ENCODE data around the gene VPS13D. TPM values are rescaled to one million over a fixed set of nuclear protein-coding genes. Genes with fewer than 3 reads are reported as not detected.

The VPS13D gene, protein sequence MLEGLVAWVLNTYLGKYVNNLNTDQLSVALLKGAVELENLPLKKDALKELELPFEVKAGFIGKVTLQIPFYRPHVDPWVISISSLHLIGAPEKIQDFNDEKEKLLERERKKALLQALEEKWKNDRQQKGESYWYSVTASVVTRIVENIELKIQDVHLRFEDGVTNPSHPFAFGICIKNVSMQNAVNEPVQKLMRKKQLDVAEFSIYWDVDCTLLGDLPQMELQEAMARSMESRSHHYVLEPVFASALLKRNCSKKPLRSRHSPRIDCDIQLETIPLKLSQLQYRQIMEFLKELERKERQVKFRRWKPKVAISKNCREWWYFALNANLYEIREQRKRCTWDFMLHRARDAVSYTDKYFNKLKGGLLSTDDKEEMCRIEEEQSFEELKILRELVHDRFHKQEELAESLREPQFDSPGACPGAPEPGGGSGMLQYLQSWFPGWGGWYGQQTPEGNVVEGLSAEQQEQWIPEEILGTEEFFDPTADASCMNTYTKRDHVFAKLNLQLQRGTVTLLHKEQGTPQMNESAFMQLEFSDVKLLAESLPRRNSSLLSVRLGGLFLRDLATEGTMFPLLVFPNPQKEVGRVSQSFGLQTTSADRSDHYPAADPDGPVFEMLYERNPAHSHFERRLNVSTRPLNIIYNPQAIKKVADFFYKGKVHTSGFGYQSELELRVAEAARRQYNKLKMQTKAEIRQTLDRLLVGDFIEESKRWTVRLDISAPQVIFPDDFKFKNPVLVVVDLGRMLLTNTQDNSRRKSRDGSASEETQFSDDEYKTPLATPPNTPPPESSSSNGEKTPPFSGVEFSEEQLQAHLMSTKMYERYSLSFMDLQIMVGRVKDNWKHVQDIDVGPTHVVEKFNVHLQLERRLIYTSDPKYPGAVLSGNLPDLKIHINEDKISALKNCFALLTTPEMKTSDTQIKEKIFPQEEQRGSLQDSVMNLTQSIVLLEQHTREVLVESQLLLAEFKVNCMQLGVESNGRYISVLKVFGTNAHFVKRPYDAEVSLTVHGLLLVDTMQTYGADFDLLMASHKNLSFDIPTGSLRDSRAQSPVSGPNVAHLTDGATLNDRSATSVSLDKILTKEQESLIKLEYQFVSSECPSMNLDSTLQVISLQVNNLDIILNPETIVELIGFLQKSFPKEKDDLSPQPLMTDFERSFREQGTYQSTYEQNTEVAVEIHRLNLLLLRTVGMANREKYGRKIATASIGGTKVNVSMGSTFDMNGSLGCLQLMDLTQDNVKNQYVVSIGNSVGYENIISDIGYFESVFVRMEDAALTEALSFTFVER (N-terminal part only)
- total RNA-seq (2021; fragmentation: NEBNext Ultra II Directional; extraction: Animal tissue kit (Norgen Biotek cat#: 25700)), result 10 to 100 TPM; 18.8 to 29.5 (median 21.5) TPM
- long read RNA-seq, partial matches to known transcripts, result 5 of 8 reads
- long read RNA-seq, other reads (novel, unspliced or antisense), result 3 of 8 reads

DNA sequence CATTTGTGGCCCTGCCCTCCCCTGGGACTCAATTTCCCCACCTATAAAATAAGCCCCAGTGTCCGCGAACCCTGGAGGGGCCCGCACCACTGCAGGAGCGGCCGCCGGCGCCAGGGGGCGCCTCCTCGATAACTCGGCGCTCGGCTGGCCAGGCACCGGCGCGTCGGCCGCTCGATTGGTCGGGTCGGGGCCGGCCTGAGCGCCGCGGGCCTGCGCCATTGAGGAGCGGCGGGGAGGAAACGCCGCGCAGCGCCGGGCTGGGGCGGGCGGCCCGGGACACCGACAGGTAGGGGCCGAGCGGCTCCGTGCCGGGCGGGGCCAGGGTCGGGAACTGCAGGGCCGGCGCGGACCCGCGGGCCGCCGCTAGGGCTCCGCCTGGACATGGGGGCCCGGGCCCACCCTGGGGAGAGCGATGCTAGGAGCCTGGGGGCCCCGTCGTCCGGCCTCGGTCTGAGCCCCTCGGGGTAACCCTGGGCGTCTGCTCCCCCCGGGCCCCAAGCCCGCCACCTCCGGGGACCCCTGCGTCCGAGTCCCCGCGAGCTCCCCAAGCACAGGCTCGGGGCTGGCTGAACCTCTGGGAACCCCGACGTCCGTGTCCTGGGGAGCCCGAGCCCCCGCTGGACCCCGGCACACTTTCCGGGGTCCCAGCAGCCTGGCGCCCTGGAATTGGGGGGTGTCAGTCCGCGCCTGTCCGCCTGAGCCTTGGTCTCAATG, at the start of gene VPS13D:
VPS13D (plus strand) TSS at position 196 of the 714 bp plus-strand sequence. CDS start 4,237 bp downstream, outside the sequence.
- Mint-ChIP-seq H3K4me3 (peak within 1 kb of the TSS; percentile 90), H3K36me3 (ENCODE audit: low read depth) (no peaks in the 10 kb centered on the region), H3K4me1 (ENCODE audit: low read depth) (peaks cover 7% of the 10 kb centered on the region), H3K9me3 (no peaks in the 10 kb centered on the region), H3K27ac (peak within 1 kb of the TSS; percentile 70), H3K27me3 (ENCODE audit: insufficient read depth) (peaks cover 6% of the 10 kb centered on the region; the same call in 1 of the 2 replicates)
- peak; percentile 58 for DNase-seq
- TF ChIP-seq, protein P1, sequence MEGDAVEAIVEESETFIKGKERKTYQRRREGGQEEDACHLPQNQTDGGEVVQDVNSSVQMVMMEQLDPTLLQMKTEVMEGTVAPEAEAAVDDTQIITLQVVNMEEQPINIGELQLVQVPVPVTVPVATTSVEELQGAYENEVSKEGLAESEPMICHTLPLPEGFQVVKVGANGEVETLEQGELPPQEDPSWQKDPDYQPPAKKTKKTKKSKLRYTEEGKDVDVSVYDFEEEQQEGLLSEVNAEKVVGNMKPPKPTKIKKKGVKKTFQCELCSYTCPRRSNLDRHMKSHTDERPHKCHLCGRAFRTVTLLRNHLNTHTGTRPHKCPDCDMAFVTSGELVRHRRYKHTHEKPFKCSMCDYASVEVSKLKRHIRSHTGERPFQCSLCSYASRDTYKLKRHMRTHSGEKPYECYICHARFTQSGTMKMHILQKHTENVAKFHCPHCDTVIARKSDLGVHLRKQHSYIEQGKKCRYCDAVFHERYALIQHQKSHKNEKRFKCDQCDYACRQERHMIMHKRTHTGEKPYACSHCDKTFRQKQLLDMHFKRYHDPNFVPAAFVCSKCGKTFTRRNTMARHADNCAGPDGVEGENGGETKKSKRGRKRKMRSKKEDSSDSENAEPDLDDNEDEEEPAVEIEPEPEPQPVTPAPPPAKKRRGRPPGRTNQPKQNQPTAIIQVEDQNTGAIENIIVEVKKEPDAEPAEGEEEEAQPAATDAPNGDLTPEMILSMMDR (IDR thresholded peaks at IDR 0.05), result peak; percentile 94

DNA sequence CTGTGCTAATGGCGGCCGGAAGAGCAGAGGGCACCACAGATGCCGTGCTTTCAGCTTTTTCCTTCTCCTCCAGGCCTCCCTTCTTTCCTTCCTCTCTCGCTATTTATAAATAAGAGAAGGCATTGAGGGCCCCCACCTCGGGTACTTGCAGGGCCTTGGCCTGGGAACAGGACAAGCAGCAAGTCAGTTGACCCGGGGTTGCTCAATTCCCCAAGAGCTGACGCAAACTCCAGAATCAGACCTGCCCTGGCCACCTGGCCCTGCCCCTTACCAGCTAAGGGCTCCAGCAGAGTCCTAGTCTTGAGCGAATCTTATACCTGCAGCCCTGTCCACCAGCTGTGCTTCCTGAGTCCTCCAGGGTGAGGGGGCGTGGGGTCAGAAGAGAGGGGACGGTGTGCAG, 49.5 kb upstream of the VPS13D start:
- Mint-ChIP-seq H3K4me1 (ENCODE audit: low read depth) (peaks cover 27% of the 10 kb centered on the region), H3K27ac (no peak overlapping the region), H3K9me3 (no peaks in the 10 kb centered on the region), H3K27me3 (ENCODE audit: insufficient read depth) (peaks cover 11% of the 10 kb centered on the region), H3K36me3 (ENCODE audit: low read depth) (no peaks in the 10 kb centered on the region), H3K4me3 (no peak overlapping the region)
- TF ChIP-seq, protein P1 (IDR thresholded peaks at IDR 0.05), result no peak
- DNase-seq, result no peak

DNA sequence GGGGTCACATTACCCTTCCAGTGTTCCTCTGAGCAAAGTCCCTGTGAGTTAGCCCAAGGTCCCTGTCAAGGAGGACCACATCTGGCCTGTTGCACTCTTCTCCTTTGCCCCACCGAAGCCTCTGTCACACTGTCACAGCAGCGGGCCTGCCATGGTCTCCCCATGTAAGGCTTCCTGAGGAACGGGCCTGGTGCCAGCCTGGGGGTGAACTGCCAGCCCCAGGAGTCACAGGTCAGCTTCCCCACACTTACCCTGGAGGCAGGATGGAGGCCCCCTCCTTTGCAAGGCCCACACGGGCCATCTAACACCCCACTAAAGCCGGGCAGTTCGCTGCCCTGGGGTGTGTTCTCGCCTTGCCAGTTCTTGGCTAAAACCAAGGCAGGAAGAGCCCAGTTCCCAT, 48.9 kb upstream of the VPS13D start:
- peaks cover 11% of the 10 kb centered on the region for H3K27me3 Mint-ChIP-seq (ENCODE audit: insufficient read depth)
- TF ChIP-seq, protein P1 (IDR thresholded peaks at IDR 0.05), result no peak
- peaks cover 27% of the 10 kb centered on the region for H3K4me1 Mint-ChIP-seq (ENCODE audit: low read depth)
- no peaks in the 10 kb centered on the region for H3K9me3 Mint-ChIP-seq
- no peak overlapping the region for H3K4me3 Mint-ChIP-seq
- H3K27ac Mint-ChIP-seq, result no peak overlapping the region
- no peak for DNase-seq
- no peaks in the 10 kb centered on the region for H3K36me3 Mint-ChIP-seq (ENCODE audit: low read depth)

DNA sequence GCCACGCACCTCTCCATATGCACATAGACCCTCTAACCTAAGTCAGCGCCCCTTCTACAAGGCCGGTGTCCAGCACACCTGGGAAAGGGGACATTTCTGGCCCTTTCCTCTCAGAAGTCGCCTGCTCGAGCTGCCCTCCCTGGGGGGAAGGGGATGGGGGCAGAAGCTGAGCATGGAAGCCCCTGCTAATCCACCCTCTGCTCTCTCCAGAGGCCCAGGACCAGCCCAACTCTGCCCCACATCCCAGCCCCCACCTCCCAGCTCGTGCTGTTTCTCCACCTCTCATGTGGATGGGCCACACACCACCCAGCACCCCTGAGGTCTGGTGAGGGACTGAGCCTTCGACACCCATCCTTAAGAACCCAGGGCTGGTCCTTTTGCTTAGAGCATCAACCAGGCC, 48.3 kb upstream of the VPS13D start:
- Mint-ChIP-seq H3K27ac (no peak overlapping the region), H3K27me3 (ENCODE audit: insufficient read depth) (peaks cover 11% of the 10 kb centered on the region), H3K4me1 (ENCODE audit: low read depth) (peaks cover 27% of the 10 kb centered on the region), H3K4me3 (no peak overlapping the region), H3K9me3 (no peaks in the 10 kb centered on the region), H3K36me3 (ENCODE audit: low read depth) (no peaks in the 10 kb centered on the region)
- no peak for DNase-seq
- TF ChIP-seq, protein P1 (IDR thresholded peaks at IDR 0.05), result no peak
